ENCODE results near the gene RNF175.

- no peak for TF ChIP-seq POLR2A (IDR thresholded peaks at IDR 0.05)
- no peak for TF ChIP-seq POLR2AphosphoS5 (IDR thresholded peaks at IDR 0.05)
Measured at GRCh38 chr4:153758136-153758535, 1.7 kb downstream of the RNF175 start.
